22Rv1 (cell line): ENCODE data around the gene DUOX1.

Experiments
- H3K27ac ChIP-seq: fragments of 450-650 bp; 2 replicates; pipeline ENCODE4 v1.5.1; 2017
- CTCF ChIP-seq: fragments of 450-650 bp; IDR thresholded peaks from 2 replicates; pipeline ENCODE4 v1.5.1; 2017; ENCODE audit warnings: mild to moderate bottlenecking
- ZFX ChIP-seq: fragments of 450-650 bp; IDR thresholded peaks from 2 replicates; pipeline ENCODE4 v1.6.1; 2017; ENCODE audit warnings: antibody characterized with exemption, borderline replicate concordance

Gene DUOX1

GRCh38 chr15:45200001-45200798 is 70.4 kb downstream of the DUOX1 start:
- peak overlapping the region; percentile 96 for H3K27ac ChIP-seq
- no peak for TF ChIP-seq ZFX

GRCh38 chr15:45200799-45201556 is 71.2 kb downstream of the DUOX1 start:
- TF ChIP-seq ZFX: no peak
- TF ChIP-seq CTCF: no peak
- H3K27ac ChIP-seq: peak overlapping the region; percentile 96

- TF ChIP-seq ZFX: no peak
- no peak for TF ChIP-seq CTCF
- peak overlapping the region; percentile 96 for H3K27ac ChIP-seq
Observed at GRCh38 chr15:45201557-45201859, 71.7 kb downstream of the DUOX1 start.

GRCh38 chr15:45201869-45202268 is 72.1 kb downstream of the DUOX1 start:
- no peak for TF ChIP-seq CTCF
- no peak for TF ChIP-seq ZFX
- no peak overlapping the region for H3K27ac ChIP-seq

- H3K27ac ChIP-seq: no peak overlapping the region
- no peak for TF ChIP-seq CTCF
Observed at GRCh38 chr15:45203182-45203581, 73.4 kb downstream of the DUOX1 start.

GRCh38 chr15:45205192-45205591 is 75.4 kb downstream of the DUOX1 start:
- no peak overlapping the region for H3K27ac ChIP-seq
- TF ChIP-seq ZFX (no peak), CTCF (peak; percentile 91)

GRCh38 chr15:45212493-45212892 is 82.7 kb downstream of the DUOX1 start:
- no peak overlapping the region for H3K27ac ChIP-seq
- no peak for TF ChIP-seq ZFX
- no peak for TF ChIP-seq CTCF
